NCI-H524 (cell line): Measurements from ENCODE around the gene BLACAT1.

Experiments used
- DNase-seq, 2 experiments: peaks; one replicate each; lab custom pipeline; 2025; lab: John Stamatoyannopoulos, UW

Gene BLACAT1

DNA sequence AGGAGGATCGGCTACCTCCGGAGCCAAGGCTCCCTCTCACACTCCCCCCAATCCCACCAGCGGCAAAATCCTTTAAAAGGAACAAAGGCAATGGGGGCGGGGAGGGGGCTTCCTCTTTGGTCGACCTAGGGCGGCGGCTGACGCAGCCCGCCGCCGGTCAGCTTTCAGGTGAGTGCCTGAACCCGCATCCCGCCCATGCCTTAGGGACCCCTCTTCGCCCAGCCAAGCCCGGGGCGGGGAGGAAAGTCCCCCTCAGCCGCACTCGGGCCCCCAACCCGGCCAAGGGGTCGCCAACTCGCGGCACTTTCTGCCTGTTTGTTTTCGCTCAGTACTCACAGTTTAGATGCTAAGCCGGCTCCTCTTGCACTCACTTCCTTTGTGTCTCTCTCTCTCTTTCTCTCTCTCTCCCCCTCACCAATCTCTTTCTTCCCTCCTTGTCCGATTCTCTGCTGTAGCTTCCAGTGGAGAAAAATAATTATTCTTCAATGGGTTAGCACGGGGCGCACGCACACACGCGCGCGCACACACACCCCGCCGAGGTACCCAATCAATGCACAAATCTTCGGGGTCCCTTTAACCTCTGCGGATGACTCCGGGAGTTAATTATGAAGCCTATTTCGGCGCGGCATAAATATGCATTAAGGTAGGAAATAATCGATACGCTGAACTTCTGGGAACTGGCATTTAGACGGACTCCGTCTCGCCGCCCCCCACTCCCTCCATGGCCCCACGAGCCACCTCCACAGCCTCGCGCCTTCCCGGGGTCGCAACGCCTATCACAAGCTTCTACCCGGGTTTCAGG, at the start of gene BLACAT1:
BLACAT1 (minus strand) TSS at position 465 of the 802 bp plus-strand sequence.
- DNase-seq: no peak

DNA sequence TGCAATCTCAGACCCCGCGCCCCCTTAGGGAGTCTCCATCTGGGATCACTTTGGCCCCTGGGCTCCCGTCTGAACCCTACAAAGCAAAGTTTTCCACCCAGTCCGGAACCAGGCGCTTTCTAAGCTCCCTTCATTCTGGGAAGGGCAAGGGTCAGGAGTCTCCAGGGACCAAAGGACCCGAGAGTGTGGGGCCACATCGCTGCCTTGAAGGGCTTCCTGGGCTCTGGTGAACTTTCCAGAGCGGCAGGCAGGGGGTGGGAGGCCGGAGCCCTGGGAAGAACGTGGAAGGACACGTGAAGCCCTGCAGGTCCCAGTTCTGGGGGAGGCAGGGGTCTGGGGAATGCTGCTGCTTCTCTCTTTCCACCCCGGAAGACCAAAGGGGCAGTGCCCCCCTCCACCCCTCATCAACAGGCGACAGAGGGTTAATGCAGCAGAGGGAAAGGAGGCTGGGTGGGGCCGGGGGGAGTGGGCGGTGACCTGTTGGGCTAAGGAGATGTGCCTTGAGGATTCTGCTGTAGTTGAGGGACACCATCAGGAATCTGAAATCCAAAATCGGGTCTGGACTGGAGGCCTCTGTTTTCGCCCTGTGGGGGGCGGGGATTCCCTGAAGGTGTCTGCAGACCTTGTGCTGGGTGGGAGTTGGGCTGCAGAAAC, 49.4 kb upstream of the BLACAT1 start:
- DNase-seq: peak in 1 of 2 experiments; percentile 25

DNA sequence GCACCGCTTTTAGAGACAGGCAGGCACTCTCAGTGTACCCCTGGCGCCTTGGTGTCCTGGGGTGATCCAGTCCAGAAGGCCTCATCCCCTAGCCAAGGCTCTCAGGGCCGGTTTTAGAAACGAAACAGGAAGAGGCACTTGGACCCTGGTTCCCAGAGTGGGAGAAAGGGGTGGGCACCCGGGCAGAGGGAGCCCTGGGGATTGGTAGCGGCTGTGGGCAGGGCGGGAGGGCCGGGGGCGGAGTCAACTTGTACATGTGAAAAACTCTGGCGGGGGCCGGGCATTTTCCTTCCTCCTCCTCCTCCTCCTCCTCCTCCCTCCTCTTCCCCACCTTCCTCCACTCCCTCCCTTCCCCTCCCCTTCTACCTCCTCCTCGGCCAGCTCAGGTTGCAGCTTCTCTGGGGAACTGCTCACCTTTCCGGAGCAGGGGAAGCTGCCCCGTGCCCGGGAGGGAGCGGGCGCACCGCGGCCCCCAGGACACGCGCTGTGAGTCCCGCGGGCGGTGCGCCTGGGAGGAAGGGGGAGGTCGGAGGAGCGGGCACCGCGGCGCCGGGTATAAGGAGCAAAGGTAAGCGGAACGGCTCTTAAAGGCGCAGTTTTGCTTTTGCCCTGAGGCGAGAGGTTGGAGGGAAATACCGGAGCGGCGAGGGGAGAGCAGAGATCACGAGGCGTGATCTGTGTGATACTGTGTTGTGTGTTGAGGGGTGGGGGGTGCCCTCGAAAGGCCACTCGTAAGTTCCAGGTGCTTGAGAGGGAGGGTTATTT, 48.6 kb upstream of the BLACAT1 start, which contains the start of gene CDK18:
CDK18 (plus strand) TSS at position 359 of the 765 bp plus-strand sequence. CDS start 18,499 bp downstream, outside the sequence.
- DNase-seq: peak; percentile 49 to 73

DNA sequence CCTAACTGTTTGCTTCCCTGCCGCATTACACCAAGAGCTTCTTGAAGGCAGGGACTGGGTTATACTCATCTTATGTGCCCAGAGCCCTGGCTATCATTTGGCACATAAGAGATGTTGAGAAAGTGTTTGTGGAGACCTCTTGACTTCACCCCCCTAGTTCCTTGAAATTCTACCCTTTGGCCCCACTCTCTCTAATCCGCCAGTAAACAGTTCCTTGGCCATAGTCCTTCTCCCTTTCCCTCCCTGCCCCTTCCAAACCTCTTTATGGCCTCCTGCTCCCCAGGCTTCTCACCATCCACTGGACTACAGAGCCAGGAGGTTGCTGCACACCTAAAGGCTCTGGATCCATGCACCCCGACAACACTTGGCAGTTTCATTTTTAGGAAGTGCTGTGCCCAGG, 47.1 kb upstream of the BLACAT1 start:
- DNase-seq: no peak

DNA sequence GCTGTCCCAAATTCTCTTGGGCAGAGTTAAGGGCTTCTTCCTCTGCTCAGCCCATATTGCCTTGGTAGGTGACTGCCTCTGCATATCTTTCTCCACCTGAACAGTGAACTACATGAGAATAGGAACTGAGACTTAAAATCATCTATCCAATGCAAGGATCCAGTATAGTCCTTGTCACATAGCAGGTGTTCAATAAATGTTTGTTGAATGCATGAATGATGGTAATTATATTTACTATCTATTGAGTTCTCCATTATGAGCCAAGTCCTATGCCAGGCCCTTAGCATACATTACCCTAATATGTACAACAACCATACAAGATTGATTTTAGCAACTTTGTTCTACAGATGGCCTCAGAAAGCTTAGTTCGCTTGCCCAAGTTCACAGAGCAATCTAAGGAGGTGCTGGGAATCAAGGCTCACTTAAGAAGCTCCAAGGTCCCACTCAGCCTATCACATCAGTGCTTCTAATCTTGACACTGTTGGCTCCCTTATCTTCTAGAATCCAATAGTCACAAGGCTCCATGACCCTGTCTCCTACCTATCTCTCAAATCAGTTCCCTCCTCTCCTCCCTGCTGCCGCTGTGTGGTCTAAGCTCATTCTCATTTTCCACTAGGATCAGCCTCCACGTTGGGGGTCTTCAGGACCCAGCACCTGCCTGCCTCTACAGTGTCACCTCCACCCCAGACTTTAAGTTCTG, 46.4 kb upstream of the BLACAT1 start:
- no peak for DNase-seq

DNA sequence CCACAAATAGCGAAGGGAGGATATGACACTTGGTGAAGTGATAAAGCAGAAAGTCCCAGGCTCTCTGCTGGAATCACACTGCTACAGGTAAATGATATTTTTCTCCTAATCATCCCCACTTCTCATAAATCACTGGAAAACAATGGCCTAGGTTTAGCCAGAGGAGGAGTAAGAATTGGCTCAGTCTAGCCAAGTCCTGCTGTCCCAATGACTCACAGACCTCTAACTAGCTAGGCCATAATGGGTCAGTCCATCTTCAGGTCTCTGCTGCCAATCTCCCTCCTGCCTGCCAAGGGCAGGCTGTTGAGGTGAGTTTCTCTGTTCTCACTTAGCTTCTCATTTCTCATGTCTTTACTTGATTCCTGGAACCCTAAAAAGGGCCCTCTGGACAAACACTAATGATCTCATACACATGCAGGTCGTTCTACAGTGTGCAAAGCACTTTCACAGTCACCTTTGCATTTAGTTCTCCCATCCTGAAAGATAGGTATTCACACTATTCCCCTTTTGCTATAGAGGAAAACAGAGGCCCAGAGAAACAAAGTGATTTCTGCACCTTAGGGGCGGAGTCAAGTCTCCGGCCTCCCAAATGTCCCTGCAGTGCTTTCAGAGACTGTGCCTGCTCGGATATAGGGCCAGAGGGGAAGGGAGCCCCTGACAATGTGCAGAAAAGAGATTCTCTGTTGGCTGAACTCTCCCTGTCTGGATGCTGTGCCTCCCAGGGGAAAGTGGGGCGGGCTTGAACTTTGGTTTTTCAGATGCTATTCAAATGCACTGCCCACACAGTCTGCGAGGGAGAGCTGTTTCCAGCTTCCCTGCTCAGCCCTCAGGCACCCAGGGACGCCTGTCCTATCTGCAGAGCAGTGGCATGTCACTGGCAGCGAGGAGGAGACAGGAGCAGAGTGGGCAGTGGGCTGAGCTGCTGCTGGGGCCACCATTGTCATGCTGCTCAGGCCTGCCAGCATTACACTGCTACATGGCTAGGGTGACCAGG, 44.7 kb upstream of the BLACAT1 start:
- DNase-seq: no peak

DNA sequence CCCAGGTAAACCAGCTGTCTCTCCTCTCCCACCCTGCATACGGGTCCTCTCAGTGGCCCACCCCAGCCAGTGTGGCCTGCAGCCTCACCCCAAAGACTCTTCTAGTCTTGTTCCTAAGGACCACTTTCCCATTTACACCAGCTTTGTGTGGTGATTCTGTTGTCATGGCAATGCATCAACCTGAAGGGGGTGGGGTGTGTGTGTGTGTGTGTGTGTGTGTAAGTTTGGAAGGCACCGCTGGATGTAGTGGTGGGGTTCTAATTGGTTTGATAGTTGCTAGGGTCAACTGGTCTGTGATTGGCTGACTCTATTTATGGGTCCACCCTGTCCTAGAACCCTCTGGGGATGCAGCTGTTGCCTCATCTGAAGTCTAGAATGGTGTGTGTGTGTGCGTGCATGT, 43.9 kb upstream of the BLACAT1 start:
- no peak for DNase-seq

DNA sequence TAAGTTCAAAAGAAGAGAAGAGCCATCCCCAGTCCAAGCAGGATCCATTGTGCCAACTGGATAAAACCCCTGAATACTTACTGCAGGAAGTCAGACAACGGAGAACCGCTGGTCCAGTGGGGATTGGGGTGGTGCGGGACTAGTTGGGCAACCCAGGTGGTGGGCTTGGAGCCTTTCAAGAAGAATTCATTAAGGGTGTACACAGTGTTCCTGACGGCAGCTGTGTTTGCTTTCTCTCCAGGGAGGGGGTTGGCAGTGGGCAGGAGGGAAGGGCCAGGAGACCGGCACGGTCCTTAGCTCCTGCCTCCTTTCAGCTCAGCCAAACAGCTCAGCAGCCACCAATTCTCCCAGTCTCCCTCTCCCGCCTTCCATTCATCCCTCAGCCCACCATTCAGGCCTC, 41.5 kb upstream of the BLACAT1 start:
- DNase-seq: no peak

DNA sequence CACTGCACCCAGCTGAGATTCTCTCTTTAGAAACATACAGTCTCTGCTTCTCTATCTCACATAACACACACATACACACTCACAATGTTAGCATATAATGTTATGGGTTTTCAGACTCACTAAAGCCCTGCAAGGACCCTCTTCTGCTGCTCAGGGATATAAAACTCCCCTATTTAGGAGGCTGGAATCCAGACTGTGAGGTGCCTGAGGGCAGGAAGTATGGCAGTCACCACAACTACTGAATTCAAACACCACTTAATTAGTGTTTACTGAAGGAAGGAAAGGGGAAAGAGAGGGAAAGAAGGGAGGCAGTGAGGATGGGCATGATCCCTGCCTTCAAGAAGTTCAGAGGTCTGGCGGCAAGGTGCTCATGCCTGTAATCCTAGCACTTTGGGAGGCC, 40.8 kb upstream of the BLACAT1 start:
- DNase-seq: no peak

DNA sequence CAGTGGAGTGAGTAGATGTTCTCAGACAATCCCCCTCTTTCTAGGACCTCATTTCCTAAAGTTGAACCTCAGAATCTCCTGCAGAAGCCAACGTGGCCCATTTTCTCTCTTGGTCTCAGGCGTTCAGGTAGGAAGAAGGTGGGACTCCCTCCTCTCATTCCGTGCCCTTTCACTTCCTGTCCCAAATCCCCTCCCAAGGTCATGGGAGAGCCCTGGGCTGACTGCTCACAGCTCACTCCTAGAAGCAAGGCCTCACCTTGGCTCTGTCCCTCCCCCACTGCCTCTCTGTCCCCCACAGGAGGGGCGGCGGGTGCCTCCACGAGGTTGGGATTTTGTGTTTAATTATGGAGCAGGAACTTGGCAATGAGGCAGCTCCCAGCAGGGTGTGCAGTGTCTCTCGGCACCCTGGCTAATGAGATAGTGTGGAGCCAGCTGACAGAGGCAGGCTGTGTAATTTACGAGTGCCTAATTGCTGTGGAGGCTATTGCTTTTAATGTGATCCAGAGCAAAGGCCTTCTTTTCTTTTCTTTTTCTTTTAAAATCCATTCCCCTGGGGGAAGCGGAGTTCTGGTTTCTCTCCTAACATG, 39.5 kb upstream of the BLACAT1 start:
- DNase-seq: peak; percentile 50 to 64

DNA sequence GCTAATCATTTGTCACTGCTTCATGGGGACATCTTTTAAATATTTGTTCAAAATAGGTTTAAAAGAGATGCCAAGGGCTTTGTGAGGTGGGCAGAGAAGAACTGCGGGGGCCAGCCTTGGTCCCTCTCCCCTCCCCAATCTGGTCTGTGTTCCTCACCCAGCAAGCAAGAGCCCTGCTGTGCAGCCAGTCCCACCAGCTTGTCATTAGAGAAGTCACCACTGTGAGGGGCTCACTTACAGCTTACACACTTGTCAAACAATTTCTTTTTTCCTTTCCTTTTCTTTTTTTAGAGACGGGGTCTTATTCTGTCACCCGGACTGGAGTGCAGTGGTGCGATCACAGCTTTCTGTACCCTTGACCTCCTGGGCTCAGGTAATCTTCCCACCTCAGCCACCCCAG, 38.3 kb upstream of the BLACAT1 start:
- DNase-seq: peak in 1 of 2 experiments; percentile 33

DNA sequence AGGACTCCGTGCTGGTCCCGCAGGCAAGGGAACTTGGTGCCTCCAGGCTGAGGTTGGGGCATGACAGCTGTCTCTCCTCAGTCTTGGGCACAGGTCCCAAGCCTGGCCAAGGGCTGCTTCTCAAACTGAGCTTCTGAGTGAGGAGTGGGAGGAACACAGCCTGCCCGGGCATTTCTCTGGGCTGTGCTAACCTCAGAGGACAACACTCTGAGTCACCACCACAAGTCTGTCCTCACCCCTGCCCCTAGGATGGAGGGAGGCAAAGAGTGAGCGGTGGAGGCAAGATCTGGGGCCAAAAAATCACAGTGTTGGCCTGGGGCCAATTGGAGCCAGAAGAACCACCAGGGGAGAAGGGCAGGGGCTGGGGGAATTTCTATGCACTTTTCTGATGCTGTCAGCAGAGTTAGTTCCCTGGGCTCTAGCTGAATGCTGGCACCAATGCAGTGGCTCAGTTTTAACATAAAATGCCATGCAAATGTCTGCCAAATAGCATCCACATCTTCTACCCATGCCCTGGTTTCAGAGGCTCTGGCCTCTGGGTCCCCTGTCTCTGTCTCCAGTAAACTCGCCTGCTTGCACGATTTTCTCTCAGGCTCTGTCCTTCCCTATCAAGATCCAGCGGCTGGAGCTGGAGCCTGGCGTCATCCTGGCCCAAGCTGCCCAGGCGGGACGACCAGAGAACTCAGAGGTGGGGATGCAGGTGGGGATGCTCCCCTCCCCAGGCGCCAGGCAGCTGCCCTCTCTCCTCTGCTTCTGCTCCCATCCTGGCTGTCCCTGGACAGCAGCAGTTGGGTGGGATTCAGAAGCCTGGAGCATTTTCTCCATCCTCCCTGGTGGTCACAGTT, 37.6 kb upstream of the BLACAT1 start:
- DNase-seq: peak; percentile 32 to 48

DNA sequence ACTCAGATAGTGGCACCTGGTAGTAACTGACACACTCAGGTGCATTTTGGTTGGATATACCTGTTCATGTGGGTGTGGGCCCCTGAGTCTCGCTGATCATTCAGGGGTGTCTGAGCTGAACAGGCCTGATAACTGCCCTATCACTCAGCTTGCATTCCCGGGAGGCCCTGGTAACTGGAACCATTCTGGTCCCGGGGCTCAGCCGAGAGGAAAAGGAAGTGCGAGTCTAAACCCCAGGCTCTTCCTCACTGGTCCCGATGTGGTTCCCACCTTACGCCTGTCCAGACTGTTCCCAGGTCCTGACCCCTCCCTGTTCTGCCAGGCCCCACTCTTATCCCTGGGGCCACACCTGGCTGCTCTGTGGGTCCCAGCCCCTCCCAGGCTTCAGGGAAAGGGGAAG, 36.9 kb upstream of the BLACAT1 start:
- no peak for DNase-seq

DNA sequence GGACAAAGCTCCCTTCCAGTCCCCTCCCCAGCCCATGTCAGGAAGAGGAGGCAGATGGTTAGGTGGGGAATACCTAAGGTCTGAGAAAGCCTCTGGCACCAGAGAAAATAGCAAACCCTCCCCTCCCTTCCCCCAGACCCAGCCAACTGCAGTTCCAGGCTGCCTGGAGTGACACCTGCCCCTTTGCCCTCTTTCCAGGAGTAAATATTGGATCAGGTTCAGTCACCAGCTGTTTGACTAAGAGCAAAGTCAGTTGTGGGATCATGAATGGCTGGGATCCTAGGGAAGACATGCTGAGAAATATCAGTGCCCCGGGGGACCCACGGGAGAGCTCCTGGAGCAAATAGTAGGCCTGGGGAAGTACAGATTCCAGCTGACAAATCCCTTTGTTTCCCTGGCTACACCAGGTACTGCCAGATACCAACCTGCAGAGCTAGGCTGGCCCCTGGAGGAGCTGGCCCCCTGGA, 36.4 kb upstream of the BLACAT1 start:
- peak; percentile 89 to 97 for DNase-seq

DNA sequence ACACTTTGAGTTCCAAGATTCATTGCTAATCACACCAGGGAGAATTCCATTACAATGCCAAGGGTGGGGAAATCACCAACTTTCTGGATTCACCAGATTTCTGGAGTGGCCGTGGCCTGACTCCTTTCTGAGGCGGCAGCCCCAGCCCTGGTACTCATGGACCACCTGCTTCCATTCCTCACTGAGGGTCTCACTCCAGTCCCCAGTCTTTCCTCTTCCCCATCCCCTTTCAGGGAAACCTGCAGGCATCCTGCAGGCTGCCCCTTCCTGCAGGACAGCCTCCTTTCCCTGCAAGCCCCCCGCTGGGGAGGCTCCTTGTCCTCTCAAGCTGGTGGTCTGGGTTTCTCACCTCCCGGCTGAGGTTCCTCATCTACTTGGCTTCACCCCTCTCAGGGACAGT, 35.9 kb upstream of the BLACAT1 start:
- DNase-seq: no peak

DNA sequence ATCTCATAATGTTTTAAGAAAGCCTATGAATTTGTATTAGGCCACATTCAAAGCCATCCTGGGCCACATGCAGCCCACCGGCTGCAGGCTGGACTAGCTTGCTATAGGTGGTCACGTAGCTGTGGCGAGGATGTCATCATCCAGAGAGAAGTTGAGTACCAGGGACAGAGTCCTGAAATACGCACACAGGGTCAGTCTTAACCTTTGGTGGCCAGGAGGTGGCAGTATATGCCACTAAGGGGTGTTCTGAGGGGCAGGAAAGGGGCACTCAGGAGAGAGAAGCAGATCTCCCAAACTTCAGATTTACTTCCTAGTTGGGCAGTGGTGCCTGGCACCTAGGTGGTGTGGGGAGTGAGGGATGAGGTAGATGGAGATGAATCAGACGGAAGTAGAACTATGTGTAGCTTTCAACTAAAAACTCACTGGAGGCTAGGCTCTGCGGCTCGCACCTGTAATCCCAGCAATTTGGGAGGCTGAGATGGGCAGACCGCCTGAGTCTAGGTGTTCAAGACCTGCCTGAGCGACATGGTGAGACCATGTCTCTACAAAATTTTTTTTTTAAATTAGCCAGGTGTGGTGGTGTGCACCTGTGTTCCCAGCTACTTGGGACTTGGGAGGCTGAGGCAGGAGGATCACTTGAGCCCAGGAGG, 32.4 kb upstream of the BLACAT1 start:
- DNase-seq: peak; percentile 33 to 73

DNA sequence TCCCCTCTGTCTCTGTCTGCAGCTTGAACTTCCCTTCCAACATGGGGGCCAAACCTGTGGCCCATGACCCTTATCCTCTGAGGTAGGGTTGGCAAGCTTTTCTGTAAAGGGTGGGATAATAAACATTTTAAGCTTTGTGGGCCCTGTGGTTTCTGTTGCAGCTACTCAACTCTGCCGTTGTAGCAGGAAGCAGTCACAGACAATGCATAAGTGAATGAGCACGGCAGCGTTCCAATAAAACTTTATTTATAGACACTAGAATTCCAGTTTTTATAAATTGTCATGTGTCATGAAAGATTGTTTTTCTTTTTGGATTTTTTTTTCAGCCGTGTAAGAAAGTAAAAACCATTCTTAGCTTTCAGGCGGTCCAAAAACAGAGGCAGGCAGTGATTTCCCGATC, 30.4 kb upstream of the BLACAT1 start:
- DNase-seq: no peak
